Activated naive CD8-positive, alpha-beta T cell treated with anti-CD3 and anti-CD28 coated beads, Interleukin-2, amount 50 U/mL, for 16 hours (primary cell): ENCODE results near the gene SLC1A1.
"Not testable (repeated sequence)": the region's sequence is repeated elsewhere in the genome, so short reads cannot be mapped to it uniquely, and the experiment has no call there.

Source experiments
- DNase-seq: peaks from one replicate; pipeline ENCODE4 v3.0.0-alpha.2; 2020; ENCODE audit warnings: low read depth, low spot score

The SLC1A1 gene

GRCh38 chr9:4541856-4542255 lies 51.6 kb downstream of the SLC1A1 start:
- no peak for DNase-seq

GRCh38 chr9:4544714-4545113 lies 54.4 kb downstream of the SLC1A1 start:
- not testable (repeated sequence) for DNase-seq

GRCh38 chr9:4547016-4547415 lies 56.7 kb downstream of the SLC1A1 start:
- no peak for DNase-seq

- DNase-seq, result no peak
These were observed 58.8 kb downstream of the SLC1A1 start for GRCh38 chr9:4548811-4549725.

- DNase-seq, result no peak
These were observed 59.6 kb downstream of the SLC1A1 start for GRCh38 chr9:4549751-4550295.

GRCh38 chr9:4550777-4551484 lies 60.7 kb downstream of the SLC1A1 start:
- DNase-seq, result no peak

GRCh38 chr9:4553951-4554381 lies 63.7 kb downstream of the SLC1A1 start:
- no peak for DNase-seq

GRCh38 chr9:4555236-4555635 lies 65.0 kb downstream of the SLC1A1 start:
- no peak for DNase-seq

GRCh38 chr9:4558371-4558998 lies 68.2 kb downstream of the SLC1A1 start:
- no peak for DNase-seq

GRCh38 chr9:4559261-4560182 lies 69.3 kb downstream of the SLC1A1 start:
- DNase-seq, result no peak

- DNase-seq, result no peak
These were observed 72.8 kb downstream of the SLC1A1 start for GRCh38 chr9:4563105-4563504.

- no peak for DNase-seq
These were observed 76.5 kb downstream of the SLC1A1 start for GRCh38 chr9:4566806-4567205.

GRCh38 chr9:4567601-4568000 lies 77.3 kb downstream of the SLC1A1 start:
- no peak for DNase-seq

- no peak for DNase-seq
These were observed 78.8 kb downstream of the SLC1A1 start for GRCh38 chr9:4569101-4569500.

- no peak for DNase-seq
These were observed 82.0 kb downstream of the SLC1A1 start for GRCh38 chr9:4572184-4572826.

- no peak for DNase-seq
These were observed 82.9 kb downstream of the SLC1A1 start for GRCh38 chr9:4573176-4573575.

GRCh38 chr9:4573634-4574389 lies 83.5 kb downstream of the SLC1A1 start:
- DNase-seq, result no peak

- no peak for DNase-seq
These were observed 84.5 kb downstream of the SLC1A1 start for GRCh38 chr9:4574657-4575243.

- DNase-seq, result no peak
These were observed 85.7 kb downstream of the SLC1A1 start for GRCh38 chr9:4575997-4576396.
